HL-60/S4 treated with retinoic acid at 250 ng/mL for 4 days and 3 days (cell line): Measurements from ENCODE around the gene STAC.

Experiments used
- in situ Hi-C: fragments of 300-500 bp; cut with MboI; formaldehyde crosslinking; loops from 2 replicates; pipeline ENCODE4 v1.7.0; 2022; ENCODE audit warnings: low sequenced_read_pairs

STAC gene, protein sequence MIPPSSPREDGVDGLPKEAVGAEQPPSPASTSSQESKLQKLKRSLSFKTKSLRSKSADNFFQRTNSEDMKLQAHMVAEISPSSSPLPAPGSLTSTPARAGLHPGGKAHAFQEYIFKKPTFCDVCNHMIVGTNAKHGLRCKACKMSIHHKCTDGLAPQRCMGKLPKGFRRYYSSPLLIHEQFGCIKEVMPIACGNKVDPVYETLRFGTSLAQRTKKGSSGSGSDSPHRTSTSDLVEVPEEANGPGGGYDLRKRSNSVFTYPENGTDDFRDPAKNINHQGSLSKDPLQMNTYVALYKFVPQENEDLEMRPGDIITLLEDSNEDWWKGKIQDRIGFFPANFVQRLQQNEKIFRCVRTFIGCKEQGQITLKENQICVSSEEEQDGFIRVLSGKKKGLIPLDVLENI

GRCh38 chr3:36380221-36381031, at the start of gene STAC:
STAC (plus strand) TSS chr3:36380504; CDS start chr3:36380644, 140 bp downstream.
- in situ Hi-C loops = no loop called here

DNA sequence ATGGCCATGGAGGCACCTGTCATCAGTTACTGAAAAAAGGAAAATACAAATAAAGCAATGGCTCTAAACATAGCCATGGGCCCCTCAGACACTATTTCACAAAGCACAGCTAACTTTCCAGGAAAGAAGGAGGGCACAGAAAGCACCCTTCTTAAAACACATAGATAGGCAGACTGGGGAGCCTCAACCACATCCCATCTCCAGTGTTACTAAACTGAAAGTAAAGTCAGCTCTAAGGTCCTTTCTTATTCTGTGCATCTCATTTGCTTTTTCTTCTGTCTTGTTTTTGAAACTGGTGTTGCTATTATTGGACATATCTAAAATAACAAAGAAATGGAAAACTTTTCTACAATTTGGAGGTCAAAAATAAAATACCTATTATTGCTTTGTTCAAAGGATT, 48.2 kb upstream of the STAC start:
- in situ Hi-C loops = no loop called here

- in situ Hi-C loops = no loop called here
These were observed 18.1 kb upstream of the STAC start for GRCh38 chr3:36362216-36362615.

DNA sequence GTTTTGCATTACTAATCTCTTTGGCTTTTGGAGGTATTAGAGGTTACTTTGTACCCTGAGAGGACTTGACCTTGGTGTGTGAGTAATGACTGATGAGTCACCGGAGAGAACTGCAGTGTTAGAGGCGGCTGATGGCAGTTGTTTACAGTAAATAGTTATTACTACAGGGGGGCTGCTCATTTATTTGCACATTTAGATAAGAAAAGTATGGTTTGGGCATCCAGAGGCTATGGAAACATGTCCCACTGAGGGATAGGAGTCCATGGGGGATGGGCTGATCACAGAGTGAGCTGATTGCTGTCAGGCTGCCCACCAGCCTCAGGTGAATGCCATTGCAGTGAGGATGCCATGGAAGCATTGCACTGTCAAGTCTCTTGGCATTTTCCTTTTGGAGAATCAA, 17.3 kb upstream of the STAC start:
- in situ Hi-C loops = no loop called here

- in situ Hi-C loops = no loop called here
These were observed 16.0 kb upstream of the STAC start for GRCh38 chr3:36364260-36364659.

- in situ Hi-C loops = no loop called here
These were observed 14.5 kb upstream of the STAC start for GRCh38 chr3:36365829-36366228.

- in situ Hi-C loops = no loop called here
These were observed 14.0 kb upstream of the STAC start for GRCh38 chr3:36366308-36366707.

DNA sequence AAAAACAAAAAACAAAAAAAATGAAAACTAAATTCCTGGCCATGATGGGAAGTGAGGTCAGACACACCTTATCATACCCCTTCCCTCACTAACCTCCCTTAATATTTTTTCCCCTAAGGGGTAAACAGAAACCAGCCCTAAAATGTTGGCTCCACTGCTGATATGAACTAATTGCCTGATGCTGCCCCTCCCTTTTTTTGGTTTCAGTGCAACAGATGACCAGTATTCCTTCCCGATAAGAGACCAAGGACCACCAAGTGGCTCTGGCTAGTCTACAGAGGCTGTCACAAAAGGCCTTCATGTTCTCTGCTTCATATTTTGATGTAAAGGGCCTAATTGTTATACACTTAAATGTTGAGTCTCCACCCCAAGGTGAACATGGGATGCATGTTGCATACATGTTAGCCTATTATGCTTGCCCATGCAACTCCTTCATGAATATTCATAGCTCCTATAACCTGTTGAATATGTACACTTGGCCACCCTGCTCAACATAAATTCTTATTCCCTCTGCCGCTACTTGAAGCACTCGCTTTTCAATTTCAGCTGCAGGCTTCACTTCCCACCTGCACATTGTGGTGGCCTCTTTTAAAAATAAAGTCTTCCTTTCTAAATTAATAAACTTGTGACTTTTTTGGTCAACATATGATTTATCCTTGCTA, 12.3 kb upstream of the STAC start:
- in situ Hi-C loops = no loop called here

- in situ Hi-C loops = no loop called here
These were observed 7.8 kb upstream of the STAC start for GRCh38 chr3:36372534-36372935.

- in situ Hi-C loops = no loop called here
These were observed 7.2 kb upstream of the STAC start for GRCh38 chr3:36373084-36373483.

- in situ Hi-C loops = no loop called here
These were observed 6.6 kb upstream of the STAC start for GRCh38 chr3:36373666-36374065.

- in situ Hi-C loops = no loop called here
These were observed 458 bp upstream of the STAC start for GRCh38 chr3:36379872-36380220.

DNA sequence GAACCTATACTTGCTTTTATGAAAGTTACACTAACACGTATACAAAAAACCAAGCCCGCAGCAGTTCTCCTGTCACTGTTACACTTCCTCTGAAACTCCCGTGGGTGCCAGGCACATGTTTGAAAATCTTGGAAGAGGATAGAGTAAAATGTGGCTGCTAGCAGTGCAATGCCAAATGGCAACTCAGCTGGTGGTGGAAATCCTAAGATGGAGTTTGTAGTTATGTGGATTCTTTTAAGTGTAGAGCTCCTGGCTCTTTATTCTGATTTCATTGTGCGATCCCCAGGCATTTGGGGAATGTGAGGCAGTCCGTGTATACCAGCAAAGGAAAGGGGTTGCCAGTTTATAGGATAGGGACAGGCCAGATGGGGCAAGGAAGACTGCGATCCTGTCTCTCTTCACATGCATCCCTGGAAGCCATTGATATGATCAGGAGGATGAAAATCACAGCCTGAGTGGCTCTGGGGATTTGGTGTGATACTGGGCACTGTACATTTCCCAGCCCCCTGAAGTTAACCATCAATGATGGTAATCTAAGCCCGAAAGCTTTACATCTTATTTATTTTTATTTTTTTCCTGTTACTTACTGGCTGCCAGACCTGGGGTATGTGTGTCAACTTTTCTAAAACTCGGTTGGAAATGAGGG, 1.1 kb downstream of the STAC start:
- in situ Hi-C loops = no loop called here

GRCh38 chr3:36393563-36393962, 13.3 kb downstream of the STAC start:
- in situ Hi-C loops = no loop called here

DNA sequence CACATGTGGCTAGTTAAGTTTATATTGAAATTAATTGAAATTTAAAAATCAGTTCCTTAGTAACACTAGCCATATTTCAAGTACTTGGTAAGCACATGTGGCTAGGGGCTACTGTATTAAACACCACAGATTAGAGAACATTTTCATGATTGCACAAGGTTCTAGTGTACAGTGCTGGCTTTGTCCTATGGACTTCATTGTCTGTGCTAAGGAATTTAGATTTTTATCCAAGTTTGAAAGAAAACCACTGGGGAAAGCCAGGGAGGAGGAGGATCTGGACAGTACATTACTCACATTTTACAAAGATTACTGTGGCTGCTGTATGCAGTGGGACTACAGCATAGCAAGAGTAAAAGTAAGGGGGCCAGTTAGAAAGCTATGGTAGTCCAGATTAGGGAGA, 13.9 kb downstream of the STAC start:
- in situ Hi-C loops = no loop called here

- in situ Hi-C loops = no loop called here
These were observed 17.5 kb downstream of the STAC start for GRCh38 chr3:36397841-36398240.

GRCh38 chr3:36399933-36400332, 19.6 kb downstream of the STAC start:
- in situ Hi-C loops = no loop called here

DNA sequence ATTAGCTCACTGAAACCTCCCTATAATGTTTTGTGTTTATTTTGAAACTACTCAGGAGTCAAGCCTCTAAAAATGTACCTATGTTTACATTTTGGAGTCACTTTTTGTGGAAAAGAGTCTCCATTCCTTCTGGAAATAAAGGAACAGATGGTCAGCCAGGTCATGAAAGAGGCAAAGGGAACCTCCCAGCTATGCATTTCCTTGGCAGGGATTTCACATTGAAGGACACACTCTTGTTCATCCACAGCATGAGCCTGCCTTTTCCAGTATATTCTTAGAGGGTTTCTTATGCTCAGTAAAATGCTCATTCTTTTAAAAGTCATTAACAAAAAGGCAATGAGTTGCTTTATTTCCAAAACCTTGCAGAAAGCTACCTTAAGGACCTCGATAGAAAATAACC, 20.8 kb downstream of the STAC start:
- in situ Hi-C loops = no loop called here

DNA sequence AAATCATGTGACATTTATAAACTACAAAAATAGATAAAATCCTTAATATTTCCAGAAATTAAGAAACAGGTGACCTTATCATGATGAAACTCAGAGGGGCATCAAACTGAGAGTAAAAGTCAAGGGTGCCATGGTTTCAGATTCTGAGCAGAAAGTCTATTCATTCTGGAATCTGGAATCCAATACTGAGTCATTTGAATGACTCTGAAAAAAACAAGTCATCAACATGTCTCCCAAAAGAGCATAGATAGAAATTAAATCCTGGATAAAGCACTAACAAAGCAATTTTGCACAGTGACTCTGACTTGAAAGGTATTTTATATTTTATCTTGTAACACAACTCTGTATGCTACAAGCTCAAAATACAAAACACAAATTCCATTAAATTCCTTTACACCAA, 23.4 kb downstream of the STAC start:
- in situ Hi-C loops = no loop called here

- in situ Hi-C loops = no loop called here
These were observed 24.9 kb downstream of the STAC start for GRCh38 chr3:36405190-36405589.

GRCh38 chr3:36408146-36408545, 27.8 kb downstream of the STAC start:
- in situ Hi-C loops = no loop called here
